Measurements from ENCODE around the gene NDUFV1. TPM values are rescaled to one million over a fixed set of nuclear protein-coding genes. Genes with fewer than 3 reads are reported as not detected.
A peak's percentile ranks its signal among the peaks of the same experiment; 100 is the strongest.

NDUFV1 gene
- total and polyA plus RNA-seq, 9 of the 15 experiments (the other 6 are each of a cell fraction or from before 2014, with no cell fraction given), result 10.8 to 423 (median 209) TPM

GRCh38 chr11:67606492-67607295 is at the start of gene NDUFV1 (continued):
- TF ChIP-seq, protein P1, sequence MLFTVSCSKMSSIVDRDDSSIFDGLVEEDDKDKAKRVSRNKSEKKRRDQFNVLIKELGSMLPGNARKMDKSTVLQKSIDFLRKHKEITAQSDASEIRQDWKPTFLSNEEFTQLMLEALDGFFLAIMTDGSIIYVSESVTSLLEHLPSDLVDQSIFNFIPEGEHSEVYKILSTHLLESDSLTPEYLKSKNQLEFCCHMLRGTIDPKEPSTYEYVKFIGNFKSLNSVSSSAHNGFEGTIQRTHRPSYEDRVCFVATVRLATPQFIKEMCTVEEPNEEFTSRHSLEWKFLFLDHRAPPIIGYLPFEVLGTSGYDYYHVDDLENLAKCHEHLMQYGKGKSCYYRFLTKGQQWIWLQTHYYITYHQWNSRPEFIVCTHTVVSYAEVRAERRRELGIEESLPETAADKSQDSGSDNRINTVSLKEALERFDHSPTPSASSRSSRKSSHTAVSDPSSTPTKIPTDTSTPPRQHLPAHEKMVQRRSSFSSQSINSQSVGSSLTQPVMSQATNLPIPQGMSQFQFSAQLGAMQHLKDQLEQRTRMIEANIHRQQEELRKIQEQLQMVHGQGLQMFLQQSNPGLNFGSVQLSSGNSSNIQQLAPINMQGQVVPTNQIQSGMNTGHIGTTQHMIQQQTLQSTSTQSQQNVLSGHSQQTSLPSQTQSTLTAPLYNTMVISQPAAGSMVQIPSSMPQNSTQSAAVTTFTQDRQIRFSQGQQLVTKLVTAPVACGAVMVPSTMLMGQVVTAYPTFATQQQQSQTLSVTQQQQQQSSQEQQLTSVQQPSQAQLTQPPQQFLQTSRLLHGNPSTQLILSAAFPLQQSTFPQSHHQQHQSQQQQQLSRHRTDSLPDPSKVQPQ (CRISPR knock-in tag; IDR thresholded peaks at IDR 0.05; ENCODE audit: borderline replicate concordance), result no peak
- TF ChIP-seq ZNF175 (CRISPR knock-in tag; IDR thresholded peaks at IDR 0.05; ENCODE audit: low read depth) (no peak), HMGXB4 (CRISPR knock-in tag; IDR thresholded peaks at IDR 0.05) (no peak; the same call in 1 of the 2 replicates), RBM14 (IDR thresholded peaks at IDR 0.05; ENCODE audit: borderline replicate concordance, insufficient read depth, low read depth, low read length) (no peak), CXXC5 (CRISPR knock-in tag; IDR thresholded peaks at IDR 0.05) (peak; percentile 97), GABPB2 (CRISPR knock-in tag; conservative IDR thresholded peaks at IDR 0.05) (no peak), SAP30 (IDR thresholded peaks at IDR 0.05; ENCODE audit: borderline replicate concordance, insufficient read depth, low read depth, low read length, poor library complexity, severe bottlenecking) (peak; percentile 93), ZNF644 (tag; IDR thresholded peaks at IDR 0.05; ENCODE audit: low read depth) (no peak), ZNF239 (CRISPR knock-in tag; IDR thresholded peaks at IDR 0.05) (no peak), MXI1 (IDR thresholded peaks at IDR 0.05; ENCODE audit: low read depth, low read length) (peak; percentile 81), TFAM (CRISPR knock-in tag; conservative IDR thresholded peaks at IDR 0.05) (no peak), MYBL2 (IDR thresholded peaks at IDR 0.05; ENCODE audit: low read depth) (no peak), MYBL2 (CRISPR knock-in tag; IDR thresholded peaks at IDR 0.05; ENCODE audit: borderline replicate concordance) (no peak), MAFK (IDR thresholded peaks at IDR 0.05; ENCODE audit: low read length) (no peak), CHD1 (IDR thresholded peaks at IDR 0.05; ENCODE audit: low read length) (peak; percentile 33), KAT7 (CRISPR knock-in tag; IDR thresholded peaks at IDR 0.05; ENCODE audit: borderline replicate concordance) (0 out of 2 replicates have a peak, but pooled peaks have one; percentile 64), SAFB2 (IDR thresholded peaks at IDR 0.05; ENCODE audit: borderline replicate concordance, low read depth, low read length, severe bottlenecking) (no peak)
- TF ChIP-seq, protein P2, sequence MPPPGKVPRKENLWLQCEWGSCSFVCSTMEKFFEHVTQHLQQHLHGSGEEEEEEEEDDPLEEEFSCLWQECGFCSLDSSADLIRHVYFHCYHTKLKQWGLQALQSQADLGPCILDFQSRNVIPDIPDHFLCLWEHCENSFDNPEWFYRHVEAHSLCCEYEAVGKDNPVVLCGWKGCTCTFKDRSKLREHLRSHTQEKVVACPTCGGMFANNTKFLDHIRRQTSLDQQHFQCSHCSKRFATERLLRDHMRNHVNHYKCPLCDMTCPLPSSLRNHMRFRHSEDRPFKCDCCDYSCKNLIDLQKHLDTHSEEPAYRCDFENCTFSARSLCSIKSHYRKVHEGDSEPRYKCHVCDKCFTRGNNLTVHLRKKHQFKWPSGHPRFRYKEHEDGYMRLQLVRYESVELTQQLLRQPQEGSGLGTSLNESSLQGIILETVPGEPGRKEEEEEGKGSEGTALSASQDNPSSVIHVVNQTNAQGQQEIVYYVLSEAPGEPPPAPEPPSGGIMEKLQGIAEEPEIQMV (tag; conservative IDR thresholded peaks at IDR 0.05; ENCODE audit: low read depth), result no peak
- TF ChIP-seq, protein P3, sequence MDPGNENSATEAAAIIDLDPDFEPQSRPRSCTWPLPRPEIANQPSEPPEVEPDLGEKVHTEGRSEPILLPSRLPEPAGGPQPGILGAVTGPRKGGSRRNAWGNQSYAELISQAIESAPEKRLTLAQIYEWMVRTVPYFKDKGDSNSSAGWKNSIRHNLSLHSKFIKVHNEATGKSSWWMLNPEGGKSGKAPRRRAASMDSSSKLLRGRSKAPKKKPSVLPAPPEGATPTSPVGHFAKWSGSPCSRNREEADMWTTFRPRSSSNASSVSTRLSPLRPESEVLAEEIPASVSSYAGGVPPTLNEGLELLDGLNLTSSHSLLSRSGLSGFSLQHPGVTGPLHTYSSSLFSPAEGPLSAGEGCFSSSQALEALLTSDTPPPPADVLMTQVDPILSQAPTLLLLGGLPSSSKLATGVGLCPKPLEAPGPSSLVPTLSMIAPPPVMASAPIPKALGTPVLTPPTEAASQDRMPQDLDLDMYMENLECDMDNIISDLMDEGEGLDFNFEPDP (CRISPR knock-in tag; IDR thresholded peaks at IDR 0.05), result 0 out of 2 replicates have a peak, but pooled peaks have one; percentile 17
